Breast epithelium (tissue), 3 donors: Measurements from ENCODE around the gene ISLR2.

ENCODE experiments used
- CTCF ChIP-seq, 3 donors: fragments of 450-650 bp; IDR thresholded peaks; one replicate each; pipeline ENCODE4 v1.5.1; 2016 to 2017; ENCODE audit warnings: antibody characterized with exemption in 3 of 3, mild to moderate bottlenecking in 3 of 3, moderate library complexity in 3 of 3
- POLR2A ChIP-seq: fragments of 450-650 bp; IDR thresholded peaks from one replicate; pipeline ENCODE4 v1.6.1; 2016; ENCODE audit warnings: antibody characterized with exemption, mild to moderate bottlenecking, moderate library complexity
- POLR2AphosphoS5 ChIP-seq, 3 donors: sonication (generic); formaldehyde crosslinking; IDR thresholded peaks; one replicate each; pipeline ENCODE4 v1.6.1; 2017; ENCODE audit warnings: antibody characterized with exemption in 3 of 3

- TF ChIP-seq POLR2AphosphoS5 (IDR thresholded peaks at IDR 0.05) (no peak), CTCF (IDR thresholded peaks at IDR 0.05) (no peak), POLR2A (no peak)
Measured at GRCh38 chr15:74120426-74120825, 10.0 kb upstream of the ISLR2 start.
